Hematopoietic multipotent progenitor cell treated with erythropoietin and hydrocortisone succinate and interleukin-3 and kit ligand, for 6 days (in vitro differentiated cells): ENCODE data around the gene DGCR8.

Experiments used
- DNase-seq: peaks from one replicate; pipeline ENCODE4 v3.0.0-alpha.2; 2015

The DGCR8 gene

GRCh38 chr22:20140521-20140964, 60.5 kb downstream of the DGCR8 start:
- DNase-seq = no peak

GRCh38 chr22:20141186-20142077, 61.4 kb downstream of the DGCR8 start:
- no peak for DNase-seq

GRCh38 chr22:20142711-20143621, 62.9 kb downstream of the DGCR8 start:
- no peak for DNase-seq

- DNase-seq = no peak
These were observed 64.0 kb downstream of the DGCR8 start for GRCh38 chr22:20143883-20144665.

GRCh38 chr22:20145206-20145831, 65.3 kb downstream of the DGCR8 start:
- no peak for DNase-seq

GRCh38 chr22:20145832-20146223, 65.8 kb downstream of the DGCR8 start:
- no peak for DNase-seq

- DNase-seq = no peak
These were observed 66.7 kb downstream of the DGCR8 start for GRCh38 chr22:20146777-20147176.

- no peak for DNase-seq
These were observed 67.4 kb downstream of the DGCR8 start for GRCh38 chr22:20147237-20147988.

- DNase-seq = no peak
These were observed 68.4 kb downstream of the DGCR8 start for GRCh38 chr22:20148414-20148813.

- no peak for DNase-seq
These were observed 69.5 kb downstream of the DGCR8 start for GRCh38 chr22:20149257-20150250.

GRCh38 chr22:20150381-20151275, 70.6 kb downstream of the DGCR8 start, which contains the start of gene CCDC188:
CCDC188 (minus strand) TSS chr22:20151055; CDS start chr22:20150986, 69 bp downstream.
- no peak for DNase-seq

GRCh38 chr22:20151276-20151588, 71.2 kb downstream of the DGCR8 start:
- no peak for DNase-seq

GRCh38 chr22:20152464-20152890, 72.4 kb downstream of the DGCR8 start:
- no peak for DNase-seq

- no peak for DNase-seq
These were observed 73.9 kb downstream of the DGCR8 start for GRCh38 chr22:20153945-20154344.

GRCh38 chr22:20154602-20155187, 74.7 kb downstream of the DGCR8 start:
- DNase-seq = no peak

GRCh38 chr22:20155330-20156041, 75.4 kb downstream of the DGCR8 start:
- DNase-seq = peak; percentile 27

- no peak for DNase-seq
These were observed 76.0 kb downstream of the DGCR8 start for GRCh38 chr22:20156042-20156389.
